Activated T-cell treated with anti-CD3 and anti-CD28 coated beads, Interleukin-2, amount 50 U/mL, for 72 hours (primary cell): ENCODE measurements around the gene STK16. TPM values are rescaled to one million over a fixed set of nuclear protein-coding genes. Genes with fewer than 3 reads are reported as not detected.
A peak's percentile ranks its signal among the peaks of the same experiment; 100 is the strongest.
"Not testable (repeated sequence)": the region's sequence is repeated elsewhere in the genome, so short reads cannot be mapped to it uniquely, and the experiment has no call there.

ENCODE experiments used
- ATAC-seq, 2 donors: fragments of 150-1000 bp; cut with Tn5 transposase; replicated peaks in 1 of 2; 2 replicates each; pipeline ENCODE4 v1.10.0; 2021; ENCODE audit warnings: moderate library complexity in 2 of 2, mild to moderate bottlenecking in 1 of 2
- DNase-seq, 2 donors: peaks; one replicate each; pipeline ENCODE4 v3.0.0; 2021 to 2022; ENCODE audit warnings: mixed read lengths in 1 of 2
- H3K27ac Mint-ChIP-seq: one replicate; pipeline ENCODE4 v1.8.0; 2022; ENCODE audit warnings: mild to moderate bottlenecking, moderate library complexity, mixed read lengths
- H3K27me3 Mint-ChIP-seq: one replicate; pipeline ENCODE4 v1.8.0; 2022; ENCODE audit warnings: low read depth, mixed read lengths
- H3K36me3 Mint-ChIP-seq, 2 donors: one replicate each; pipeline ENCODE4 v1.8.0; 2022; ENCODE audit warnings: mixed read lengths in 2 of 2, mild to moderate bottlenecking in 1 of 2; ENCODE audit not compliant: insufficient read depth in 2 of 2
- H3K4me1 Mint-ChIP-seq: one replicate; pipeline ENCODE4 v1.8.0; 2022; ENCODE audit warnings: low read depth, mixed read lengths
- H3K4me3 Mint-ChIP-seq, 2 donors: one replicate each; pipeline ENCODE4 v1.8.0; 2022; ENCODE audit warnings: mild to moderate bottlenecking in 2 of 2, mixed read lengths in 2 of 2, moderate library complexity in 2 of 2
- H3K9me3 Mint-ChIP-seq, 2 donors: one replicate each; pipeline ENCODE4 v1.8.0; 2022; ENCODE audit warnings: mixed read lengths in 2 of 2
- total RNA-seq, 2 donors: library from RNA; stranded (reverse); gene quantifications; one replicate each; pipeline ENCODE4 v1.2.3, GENCODE V29; 2022

The STK16 gene
- 10 to 100 TPM; 36.8 to 46.0 TPM for total RNA-seq

GRCh38 chr2:219245148-219245898 lies at the start of gene STK16, which contains the start of gene GLB1L:
Gene STK16, plus strand, starts transcription at chr2:219245479. Its CDS starts 521 bp downstream, at chr2:219246000.
Gene GLB1L, minus strand, starts transcription at chr2:219245444. Its CDS starts 1,871 bp downstream, at chr2:219243573.
- peak within 1 kb of the TSS; percentile 98 for H3K27ac Mint-ChIP-seq
- peak; percentile 91 to 94 for DNase-seq
- H3K4me3 Mint-ChIP-seq, result peak within 1 kb of the TSS; percentile 75 to 78
- H3K36me3 Mint-ChIP-seq, result peaks cover 3 to 8% of the 10 kb centered on the region in 2 donors
- H3K4me1 Mint-ChIP-seq, result peaks cover 57% of the 10 kb centered on the region
- no peaks in the 10 kb centered on the region for H3K9me3 Mint-ChIP-seq
- ATAC-seq, result peak; percentile 80 to 82
- H3K27me3 Mint-ChIP-seq, result no peaks in the 10 kb centered on the region

- Mint-ChIP-seq H3K36me3 (no peaks in the 10 kb centered on the region), H3K4me1 (peaks cover 20% of the 10 kb centered on the region), H3K4me3 (no peak overlapping the region), H3K9me3 (no peaks in the 10 kb centered on the region), H3K27me3 (no peaks in the 10 kb centered on the region), H3K27ac (no peak overlapping the region)
- no peak for DNase-seq
- no peak for ATAC-seq
These were observed 47.9 kb upstream of the STK16 start for GRCh38 chr2:219197388-219197787.

GRCh38 chr2:219198974-219199373 lies 46.3 kb upstream of the STK16 start:
- ATAC-seq, result no peak
- Mint-ChIP-seq H3K9me3 (no peaks in the 10 kb centered on the region), H3K27me3 (no peaks in the 10 kb centered on the region), H3K27ac (no peak overlapping the region), H3K4me3 (peak overlapping the region in 1 of 2 donors; percentile 39), H3K36me3 (peaks cover 0 to 2% of the 10 kb centered on the region in 2 donors), H3K4me1 (peaks cover 20% of the 10 kb centered on the region)
- no peak for DNase-seq

- Mint-ChIP-seq H3K9me3 (peaks cover 0 to 3% of the 10 kb centered on the region in 2 donors), H3K36me3 (peaks cover 1 to 5% of the 10 kb centered on the region in 2 donors), H3K4me1 (peaks cover 20% of the 10 kb centered on the region), H3K4me3 (peak overlapping the region; percentile 28 to 39), H3K27me3 (no peaks in the 10 kb centered on the region), H3K27ac (no peak overlapping the region)
- no peak for ATAC-seq
- DNase-seq, result no peak
These were observed 45.6 kb upstream of the STK16 start for GRCh38 chr2:219199470-219200211.

- H3K36me3 Mint-ChIP-seq, ATAC-seq, H3K9me3 Mint-ChIP-seq, H3K27me3 Mint-ChIP-seq: not testable (repeated sequence)
- peak overlapping the region; percentile 78 to 82 for H3K4me3 Mint-ChIP-seq
- H3K4me1 Mint-ChIP-seq, result peaks cover 25% of the 10 kb centered on the region
- DNase-seq, result peak; percentile 36 to 42
- peak overlapping the region; percentile 11 for H3K27ac Mint-ChIP-seq
These were observed 44.6 kb upstream of the STK16 start for GRCh38 chr2:219200502-219201326.

GRCh38 chr2:219201331-219201730 lies 43.9 kb upstream of the STK16 start:
- not testable (repeated sequence) for H3K4me3 Mint-ChIP-seq, H3K27me3 Mint-ChIP-seq, H3K27ac Mint-ChIP-seq, DNase-seq, ATAC-seq, H3K9me3 Mint-ChIP-seq, H3K36me3 Mint-ChIP-seq
- peaks cover 25% of the 10 kb centered on the region for H3K4me1 Mint-ChIP-seq

GRCh38 chr2:219204425-219205164 lies 40.7 kb upstream of the STK16 start:
- Mint-ChIP-seq H3K27me3 (no peaks in the 10 kb centered on the region), H3K9me3 (peaks cover 0 to 3% of the 10 kb centered on the region in 2 donors), H3K4me1 (peaks cover 32% of the 10 kb centered on the region), H3K27ac (no peak overlapping the region), H3K4me3 (no peak overlapping the region), H3K36me3 (peaks cover 1 to 6% of the 10 kb centered on the region in 2 donors)
- ATAC-seq, result no peak
- no peak for DNase-seq

GRCh38 chr2:219205165-219205538 lies 40.1 kb upstream of the STK16 start:
- DNase-seq, result no peak
- Mint-ChIP-seq H3K4me1 (peaks cover 35% of the 10 kb centered on the region), H3K9me3 (peaks cover 0 to 3% of the 10 kb centered on the region in 2 donors), H3K36me3 (peaks cover 1 to 6% of the 10 kb centered on the region in 2 donors), H3K27me3 (no peaks in the 10 kb centered on the region), H3K4me3 (peak overlapping the region; percentile 16 to 79), H3K27ac (no peak overlapping the region)
- ATAC-seq, result no peak

GRCh38 chr2:219205981-219206327 lies 39.3 kb upstream of the STK16 start:
- DNase-seq (no peak), ATAC-seq (no peak)
- peak overlapping the region; percentile 79 to 83 for H3K4me3 Mint-ChIP-seq
- H3K27me3 Mint-ChIP-seq, result no peaks in the 10 kb centered on the region
- peaks cover 1 to 7% of the 10 kb centered on the region in 2 donors for H3K36me3 Mint-ChIP-seq
- H3K9me3 Mint-ChIP-seq, result peaks cover 0 to 3% of the 10 kb centered on the region in 2 donors
- H3K27ac Mint-ChIP-seq, result peak overlapping the region; percentile 69
- H3K4me1 Mint-ChIP-seq, result peaks cover 36% of the 10 kb centered on the region

GRCh38 chr2:219206328-219207133 lies 38.7 kb upstream of the STK16 start, which contains the start of gene ZFAND2B:
Gene ZFAND2B, plus strand, starts transcription at chr2:219206782. Its CDS starts 206 bp downstream, at chr2:219206988.
- Mint-ChIP-seq H3K4me3 (peak within 1 kb of the TSS; percentile 79 to 83), H3K27ac (peak within 1 kb of the TSS; percentile 69), H3K36me3 (peaks cover 1 to 7% of the 10 kb centered on the region in 2 donors), H3K4me1 (peaks cover 42% of the 10 kb centered on the region), H3K9me3 (peaks cover 0 to 3% of the 10 kb centered on the region in 2 donors), H3K27me3 (no peaks in the 10 kb centered on the region)
- peak; percentile 97 for ATAC-seq
- peak; percentile 96 to 98 for DNase-seq

- H3K9me3 Mint-ChIP-seq, result peaks cover 0 to 3% of the 10 kb centered on the region in 2 donors
- H3K4me3 Mint-ChIP-seq, result peak overlapping the region; percentile 79 to 83
- DNase-seq, result no peak
- peaks cover 50% of the 10 kb centered on the region for H3K4me1 Mint-ChIP-seq
- H3K27ac Mint-ChIP-seq, result peak overlapping the region; percentile 54
- no peak for ATAC-seq
- no peaks in the 10 kb centered on the region for H3K27me3 Mint-ChIP-seq
- peaks cover 1 to 7% of the 10 kb centered on the region in 2 donors for H3K36me3 Mint-ChIP-seq
These were observed 38.0 kb upstream of the STK16 start for GRCh38 chr2:219207134-219207883.
